Stimulated activated naive CD8-positive, alpha-beta T cell treated with anti-CD3 and anti-CD28 coated beads, Interleukin-15, amount 100 ng/mL, for 72 hours (primary cell): ENCODE measurements around the gene ANXA4.
"Not testable (repeated sequence)": the region's sequence is repeated elsewhere in the genome, so short reads cannot be mapped to it uniquely, and the experiment has no call there.

Experiments used
- ATAC-seq: fragments of 150-1000 bp; cut with Tn5 transposase; 2 replicates; pipeline ENCODE4 v1.10.0; 2021; ENCODE audit warnings: mild to moderate bottlenecking, moderate library complexity
- DNase-seq, 2 donors: peaks; one replicate each; pipeline ENCODE4 v3.0.0; 2021 to 2022
- H3K27ac Mint-ChIP-seq, 2 donors: one replicate each; pipeline ENCODE4 v1.8.0; 2022; ENCODE audit warnings: mild to moderate bottlenecking in 2 of 2, mixed read lengths in 2 of 2, moderate library complexity in 2 of 2
- H3K27me3 Mint-ChIP-seq: one replicate; pipeline ENCODE4 v1.8.0; 2022; ENCODE audit warnings: mixed read lengths
- H3K4me1 Mint-ChIP-seq: one replicate; pipeline ENCODE4 v1.8.0; 2022; ENCODE audit warnings: mild to moderate bottlenecking, mixed read lengths
- H3K4me3 Mint-ChIP-seq, 2 donors: one replicate each; pipeline ENCODE4 v1.8.0; 2022; ENCODE audit warnings: mild to moderate bottlenecking in 2 of 2, mixed read lengths in 2 of 2, moderate library complexity in 1 of 2
- H3K9me3 Mint-ChIP-seq, 2 donors: one replicate each; pipeline ENCODE4 v1.8.0; 2022; ENCODE audit warnings: mixed read lengths in 2 of 2

Gene ANXA4

GRCh38 chr2:69817729-69818501, 76.0 kb downstream of the ANXA4 start:
- ATAC-seq (no peak), DNase-seq (no peak)
- no peak overlapping the region for H3K4me3 Mint-ChIP-seq
- H3K4me1 Mint-ChIP-seq, result no peaks in the 10 kb centered on the region
- no peak overlapping the region for H3K27ac Mint-ChIP-seq
- H3K9me3 Mint-ChIP-seq, result no peaks in the 10 kb centered on the region
- no peaks in the 10 kb centered on the region for H3K27me3 Mint-ChIP-seq

GRCh38 chr2:69827796-69828540, 86.0 kb downstream of the ANXA4 start:
- Mint-ChIP-seq H3K4me1 (peaks cover 47% of the 10 kb centered on the region), H3K4me3 (peak overlapping the region; percentile 80 to 89), H3K27me3 (no peaks in the 10 kb centered on the region), H3K9me3 (no peaks in the 10 kb centered on the region), H3K27ac (peak overlapping the region in 1 of 2 donors; percentile 98)
- DNase-seq (no peak), ATAC-seq (no peak)

DNA sequence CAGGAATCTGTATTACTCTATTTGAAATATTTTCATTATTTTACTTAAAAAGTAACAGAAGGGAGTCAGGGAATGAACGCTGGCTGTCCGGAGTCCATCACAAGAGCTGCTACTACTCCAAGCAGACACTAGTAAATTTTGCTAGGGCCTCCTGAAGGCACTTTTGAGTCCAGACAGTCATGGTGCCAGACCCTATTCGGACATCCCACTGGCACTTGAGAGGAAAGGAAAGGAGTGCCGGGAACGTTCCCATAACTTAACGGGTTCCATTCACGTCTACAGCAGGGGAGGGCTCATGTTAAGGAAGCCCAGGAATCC, 87.0 kb downstream of the ANXA4 start:
- no peaks in the 10 kb centered on the region for H3K27me3 Mint-ChIP-seq
- peak; percentile 1 for ATAC-seq
- H3K4me3 Mint-ChIP-seq, result peak overlapping the region; percentile 89 to 96
- DNase-seq, result no peak
- H3K4me1 Mint-ChIP-seq, result peaks cover 56% of the 10 kb centered on the region
- peak overlapping the region; percentile 94 to 98 for H3K27ac Mint-ChIP-seq
- no peaks in the 10 kb centered on the region for H3K9me3 Mint-ChIP-seq

DNA sequence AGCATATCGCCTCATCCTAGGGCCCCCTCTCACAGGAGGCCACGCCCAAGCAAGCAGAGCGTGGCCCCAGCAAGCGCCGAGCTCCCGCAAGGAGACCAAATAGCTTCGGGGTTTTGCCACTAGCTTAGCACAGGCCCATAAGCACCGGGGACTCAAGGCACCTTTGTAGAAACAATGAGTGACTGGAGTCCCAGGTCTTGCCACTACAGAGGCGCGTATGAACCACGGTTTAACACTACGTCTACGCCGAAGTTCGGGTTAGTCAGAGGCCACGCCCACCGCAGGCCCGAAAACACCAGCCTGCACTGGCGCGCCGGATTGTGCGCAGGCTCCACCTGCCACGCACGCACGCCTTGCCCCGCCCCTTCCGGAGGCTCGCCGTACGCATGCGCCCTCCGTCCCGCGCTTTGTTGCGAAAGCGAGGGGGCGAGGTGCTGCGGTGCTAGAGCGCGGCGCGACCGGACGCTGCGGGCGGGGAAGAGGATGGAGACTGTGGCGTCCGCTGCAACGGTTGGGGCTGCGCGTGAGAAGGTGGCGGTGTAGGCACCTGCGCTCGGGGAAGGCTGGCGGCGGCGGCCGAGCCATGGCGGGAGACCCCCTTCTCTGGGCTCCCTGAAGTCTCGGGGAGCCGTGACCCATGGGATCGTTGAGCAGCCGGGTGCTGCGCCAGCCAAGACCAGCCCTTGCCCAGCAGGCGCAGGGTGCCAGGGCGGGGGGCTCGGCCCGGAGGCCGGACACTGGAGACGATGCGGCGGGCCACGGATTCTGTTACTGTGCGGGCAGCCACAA, 87.5 kb downstream of the ANXA4 start, which contains the start of gene GMCL1:
Gene GMCL1, plus strand, starts transcription at position 405 of the 789 bp plus-strand sequence. Its CDS starts 233 bp downstream, at position 638.
- peaks cover 62% of the 10 kb centered on the region for H3K4me1 Mint-ChIP-seq
- peak within 1 kb of the TSS; percentile 89 to 96 for H3K4me3 Mint-ChIP-seq
- no peaks in the 10 kb centered on the region for H3K9me3 Mint-ChIP-seq
- ATAC-seq, result peak; percentile 94
- H3K27me3 Mint-ChIP-seq, result no peaks in the 10 kb centered on the region
- peak within 1 kb of the TSS; percentile 94 to 98 for H3K27ac Mint-ChIP-seq
- DNase-seq, result peak; percentile 99

DNA sequence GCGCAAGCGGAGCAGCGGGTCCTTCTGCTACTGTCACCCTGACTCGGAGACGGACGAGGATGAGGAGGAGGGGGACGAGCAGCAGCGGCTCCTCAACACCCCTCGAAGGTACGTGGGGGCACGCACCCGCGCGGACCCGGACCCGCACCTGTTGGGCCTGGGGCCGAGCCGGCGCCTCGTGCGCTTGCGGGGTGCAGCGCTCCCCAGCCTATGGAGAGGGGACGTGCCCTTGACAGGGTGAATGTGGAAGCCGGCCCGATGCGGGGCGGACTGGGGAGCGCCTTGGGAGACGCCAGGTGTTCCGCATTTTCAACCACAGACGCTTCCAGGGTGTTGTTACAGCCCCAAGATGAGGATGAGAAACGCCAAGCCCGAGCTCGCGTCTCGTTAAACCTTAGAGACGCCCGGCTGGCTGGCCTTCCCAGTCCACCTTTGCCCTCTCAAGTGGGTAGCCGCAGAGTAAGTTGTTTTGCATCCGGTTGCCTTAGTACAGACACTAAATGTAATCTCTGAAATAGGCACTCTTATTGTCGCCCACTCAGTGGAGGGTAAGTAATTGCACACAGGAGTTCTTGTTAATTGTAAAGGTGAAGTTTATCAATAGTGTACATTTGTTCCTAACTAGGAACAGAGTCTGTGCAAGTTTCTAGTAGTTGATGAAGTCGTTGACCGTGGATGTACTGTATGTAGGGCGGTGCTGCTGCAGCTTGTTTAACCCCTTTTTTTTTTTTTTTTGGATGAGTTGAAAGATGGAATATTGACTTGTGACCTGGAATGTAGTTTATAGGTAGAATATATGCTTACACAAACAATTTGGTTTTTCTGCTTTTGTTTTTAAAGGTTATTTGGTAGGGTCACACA, 88.3 kb downstream of the ANXA4 start:
- peak; percentile 60 to 65 for DNase-seq
- peak; percentile 56 for ATAC-seq
- H3K4me1 Mint-ChIP-seq, result peaks cover 70% of the 10 kb centered on the region
- peak overlapping the region; percentile 94 to 98 for H3K27ac Mint-ChIP-seq
- no peaks in the 10 kb centered on the region for H3K9me3 Mint-ChIP-seq
- H3K27me3 Mint-ChIP-seq, result no peaks in the 10 kb centered on the region
- peak overlapping the region; percentile 89 to 96 for H3K4me3 Mint-ChIP-seq

DNA sequence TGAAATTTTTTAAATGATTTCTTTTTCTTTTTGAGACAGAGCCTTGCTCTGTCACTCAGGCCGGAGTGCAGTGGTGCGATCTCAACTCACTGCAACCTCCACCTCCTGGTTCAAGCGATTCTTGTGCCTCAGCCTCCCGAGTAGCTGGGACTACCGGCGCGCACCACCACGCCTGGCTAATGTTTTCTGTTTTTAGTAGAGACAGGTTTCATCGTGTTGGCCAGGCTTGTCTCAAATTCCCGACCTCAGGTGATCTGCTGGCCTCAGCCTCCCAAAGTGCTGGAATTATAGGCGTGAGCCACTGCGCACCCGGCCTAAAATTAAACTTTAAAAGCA, 88.9 kb downstream of the ANXA4 start:
- not testable (repeated sequence) for ATAC-seq, H3K27ac Mint-ChIP-seq, DNase-seq, H3K27me3 Mint-ChIP-seq, H3K9me3 Mint-ChIP-seq
- H3K4me1 Mint-ChIP-seq, result peaks cover 75% of the 10 kb centered on the region
- peak overlapping the region; percentile 89 to 96 for H3K4me3 Mint-ChIP-seq

- peaks cover 81% of the 10 kb centered on the region for H3K4me1 Mint-ChIP-seq
- no peak for ATAC-seq
- H3K27ac Mint-ChIP-seq, result no peak overlapping the region
- no peaks in the 10 kb centered on the region for H3K27me3 Mint-ChIP-seq
- no peak for DNase-seq
- H3K9me3 Mint-ChIP-seq, result no peaks in the 10 kb centered on the region
- H3K4me3 Mint-ChIP-seq, result peak overlapping the region; percentile 65 to 72
Measured at GRCh38 chr2:69831354-69831905, 89.5 kb downstream of the ANXA4 start.

DNA sequence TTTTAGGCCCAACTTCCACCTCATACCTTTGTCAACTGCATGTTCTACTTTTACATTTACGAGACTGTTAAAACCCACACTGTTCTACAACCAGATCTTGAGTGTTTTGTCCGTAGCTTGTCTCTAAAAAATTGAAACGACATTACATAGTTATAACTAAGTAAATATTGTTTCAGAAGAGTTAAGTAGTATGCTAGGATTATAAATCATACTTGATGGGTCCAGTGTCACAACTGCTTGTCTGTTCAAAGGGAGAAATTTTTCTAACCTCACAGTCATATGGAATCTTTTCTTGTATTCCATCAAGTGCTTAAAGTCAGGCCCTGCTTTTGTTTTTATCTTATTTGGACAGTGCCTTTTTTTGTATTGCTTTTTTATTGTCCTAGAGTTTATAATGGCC, 91.8 kb downstream of the ANXA4 start:
- H3K9me3 Mint-ChIP-seq, result no peaks in the 10 kb centered on the region
- H3K4me3 Mint-ChIP-seq, result peak overlapping the region in 1 of 2 donors; percentile 23
- H3K27ac Mint-ChIP-seq, result no peak overlapping the region
- ATAC-seq, result no peak
- H3K27me3 Mint-ChIP-seq, result no peaks in the 10 kb centered on the region
- no peak for DNase-seq
- H3K4me1 Mint-ChIP-seq, result peaks cover 64% of the 10 kb centered on the region

DNA sequence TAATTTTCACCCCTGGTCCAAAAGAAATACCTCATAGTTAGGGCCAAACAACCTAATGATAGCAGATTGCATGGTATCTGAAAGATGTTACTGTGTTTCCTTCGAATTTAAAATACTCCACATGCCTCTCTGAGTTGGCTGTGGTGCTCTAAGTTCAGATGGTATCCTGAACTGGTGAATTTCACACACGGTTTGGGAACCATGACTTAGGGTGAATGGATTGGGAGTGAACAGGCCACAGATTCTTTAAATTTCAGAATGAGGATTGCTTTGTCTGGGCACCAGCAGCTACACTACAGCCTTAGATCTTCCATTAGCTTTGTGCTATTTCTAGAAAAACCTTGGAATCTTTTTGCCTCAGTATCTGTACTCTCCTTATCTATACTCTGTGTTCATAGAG, 93.7 kb downstream of the ANXA4 start:
- no peak for DNase-seq
- no peak overlapping the region for H3K4me3 Mint-ChIP-seq
- ATAC-seq, result no peak
- no peak overlapping the region for H3K27ac Mint-ChIP-seq
- no peaks in the 10 kb centered on the region for H3K9me3 Mint-ChIP-seq
- H3K4me1 Mint-ChIP-seq, result peaks cover 57% of the 10 kb centered on the region
- no peaks in the 10 kb centered on the region for H3K27me3 Mint-ChIP-seq

DNA sequence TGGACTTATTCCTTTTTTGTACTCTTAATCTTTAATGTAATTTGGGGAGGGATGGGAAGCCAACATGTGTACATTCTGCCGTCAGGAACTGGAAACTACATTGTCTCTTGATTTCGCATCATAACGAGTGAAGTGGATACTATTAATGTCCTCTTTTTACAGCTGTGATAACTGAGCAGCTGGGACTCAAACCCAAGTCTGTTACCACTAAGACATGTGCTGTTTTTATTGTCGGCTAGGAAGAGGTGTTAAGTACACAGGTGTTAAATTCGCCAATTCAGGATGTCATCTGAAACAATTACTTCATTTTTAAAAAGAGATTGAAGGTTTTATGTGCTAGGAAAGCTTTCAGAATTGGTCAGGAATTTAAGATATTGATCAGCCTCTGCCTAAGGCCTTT, 94.4 kb downstream of the ANXA4 start:
- Mint-ChIP-seq H3K27me3 (no peaks in the 10 kb centered on the region), H3K9me3 (no peaks in the 10 kb centered on the region), H3K27ac (no peak overlapping the region), H3K4me3 (no peak overlapping the region), H3K4me1 (peaks cover 51% of the 10 kb centered on the region)
- no peak for DNase-seq
- ATAC-seq, result no peak

GRCh38 chr2:69837533-69837932, 95.6 kb downstream of the ANXA4 start:
- no peak for ATAC-seq
- H3K27me3 Mint-ChIP-seq, result no peaks in the 10 kb centered on the region
- DNase-seq, result no peak
- H3K4me1 Mint-ChIP-seq, result peaks cover 39% of the 10 kb centered on the region
- H3K4me3 Mint-ChIP-seq, result no peak overlapping the region
- H3K27ac Mint-ChIP-seq, result no peak overlapping the region
- no peaks in the 10 kb centered on the region for H3K9me3 Mint-ChIP-seq

- no peaks in the 10 kb centered on the region for H3K9me3 Mint-ChIP-seq
- no peak overlapping the region for H3K4me3 Mint-ChIP-seq
- DNase-seq (no peak), ATAC-seq (no peak)
- peaks cover 12% of the 10 kb centered on the region for H3K4me1 Mint-ChIP-seq
- no peak overlapping the region for H3K27ac Mint-ChIP-seq
- no peaks in the 10 kb centered on the region for H3K27me3 Mint-ChIP-seq
Measured at GRCh38 chr2:69843993-69844392, 102.1 kb downstream of the ANXA4 start.

DNA sequence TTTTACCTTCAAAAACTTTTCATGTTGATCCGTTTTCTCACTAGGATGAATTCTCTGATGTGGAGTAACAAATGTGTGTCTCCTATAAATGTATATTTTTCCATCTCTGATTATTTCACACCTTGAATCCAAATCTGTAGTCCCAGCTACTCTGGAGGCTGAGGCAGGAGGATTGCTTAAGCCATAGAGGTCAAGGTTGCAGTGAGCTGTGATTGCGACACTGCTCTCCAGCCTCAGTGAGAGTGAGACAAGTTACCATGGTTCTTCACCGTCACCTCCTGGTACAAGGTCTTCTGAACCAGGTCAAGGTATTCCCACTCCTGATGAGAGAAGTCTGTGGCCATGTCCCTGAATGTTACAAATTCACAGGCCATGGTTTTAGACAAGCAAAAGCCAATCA, 102.6 kb downstream of the ANXA4 start:
- H3K4me1 Mint-ChIP-seq, result peaks cover 12% of the 10 kb centered on the region
- no peak for ATAC-seq
- H3K9me3 Mint-ChIP-seq, result no peaks in the 10 kb centered on the region
- no peak overlapping the region for H3K4me3 Mint-ChIP-seq
- no peak for DNase-seq
- H3K27me3 Mint-ChIP-seq, result no peaks in the 10 kb centered on the region
- H3K27ac Mint-ChIP-seq, result no peak overlapping the region

- H3K9me3 Mint-ChIP-seq, result no peaks in the 10 kb centered on the region
- H3K27me3 Mint-ChIP-seq, result no peaks in the 10 kb centered on the region
- DNase-seq (no peak), ATAC-seq (no peak)
- peak overlapping the region; percentile 20 to 83 for H3K27ac Mint-ChIP-seq
- peaks cover 12% of the 10 kb centered on the region for H3K4me1 Mint-ChIP-seq
- no peak overlapping the region for H3K4me3 Mint-ChIP-seq
Measured at GRCh38 chr2:69846182-69847067, 104.5 kb downstream of the ANXA4 start.
